Activated naive CD4-positive, alpha-beta T cell treated with anti-CD3 and anti-CD28 coated beads, Interleukin-2, amount 50 U/mL, for 72 hours (primary cell): ENCODE measurements around the gene DENND1B. TPM values are rescaled to one million over a fixed set of nuclear protein-coding genes. Genes with fewer than 3 reads are reported as not detected.
"Not testable (repeated sequence)": the region's sequence is repeated elsewhere in the genome, so short reads cannot be mapped to it uniquely, and the experiment has no call there.

Experiments used
- ATAC-seq, 2 donors: fragments of 150-1000 bp; cut with Tn5 transposase; 2 replicates each; pipeline ENCODE4 v1.10.0; 2021; ENCODE audit warnings: mild to moderate bottlenecking in 2 of 2, moderate library complexity in 2 of 2
- DNase-seq, 2 donors: peaks; one replicate each; pipeline ENCODE4 v3.0.0; 2021 to 2022; ENCODE audit warnings: low spot score in 2 of 2
- H3K27ac Mint-ChIP-seq, 2 donors: one replicate each; pipeline ENCODE4 v1.8.0; 2022; ENCODE audit warnings: mild to moderate bottlenecking in 2 of 2, mixed read lengths in 2 of 2
- H3K36me3 Mint-ChIP-seq, 2 donors: one replicate each; pipeline ENCODE4 v1.8.0; 2022; ENCODE audit warnings: mixed read lengths in 2 of 2
- H3K9me3 Mint-ChIP-seq, 2 donors: one replicate each; pipeline ENCODE4 v1.8.0; 2022; ENCODE audit warnings: mixed read lengths in 2 of 2
- total RNA-seq, 2 donors: library from RNA; stranded (reverse); gene quantifications; one replicate each; pipeline ENCODE4 v1.2.3, GENCODE V29; 2022

The DENND1B gene
- total RNA-seq, 2 donors from 2014 or later, result 9.3 to 21.3 TPM

DNA sequence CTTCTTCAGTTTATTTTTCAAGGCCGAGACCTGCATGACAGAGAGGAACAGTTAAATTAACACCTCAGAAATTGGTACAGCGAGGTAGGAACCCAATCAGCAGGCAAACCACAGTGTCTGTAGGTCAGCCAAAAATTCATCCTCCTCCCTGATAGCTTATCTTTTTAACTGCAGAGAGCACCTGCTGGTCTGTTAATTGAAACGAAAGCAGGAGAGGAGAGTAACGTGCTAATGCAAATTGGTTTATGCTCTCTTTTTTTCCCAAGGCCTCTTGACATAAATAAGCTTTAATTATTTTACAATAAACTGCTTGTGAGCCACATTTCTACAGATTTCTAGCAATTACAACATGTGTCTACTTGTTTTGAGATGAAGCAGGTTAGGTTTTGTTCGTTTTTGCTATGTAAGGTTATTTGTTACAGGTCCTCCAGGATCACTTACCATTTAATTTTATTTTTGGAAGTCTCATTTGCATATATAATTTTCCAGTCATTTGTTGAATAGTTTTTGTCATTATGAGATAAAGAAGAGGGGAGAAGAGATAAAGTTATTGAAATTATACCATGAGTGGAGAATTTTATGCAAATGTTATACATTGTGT lies 179.9 kb downstream of the DENND1B start:
- Mint-ChIP-seq H3K9me3 (no peaks in the 10 kb centered on the region), H3K27ac (peak overlapping the region in 1 of 2 donors; percentile 37), H3K36me3 (peaks cover 0 to 5% of the 10 kb centered on the region in 2 donors)
- DNase-seq (no peak), ATAC-seq (no peak)

DNA sequence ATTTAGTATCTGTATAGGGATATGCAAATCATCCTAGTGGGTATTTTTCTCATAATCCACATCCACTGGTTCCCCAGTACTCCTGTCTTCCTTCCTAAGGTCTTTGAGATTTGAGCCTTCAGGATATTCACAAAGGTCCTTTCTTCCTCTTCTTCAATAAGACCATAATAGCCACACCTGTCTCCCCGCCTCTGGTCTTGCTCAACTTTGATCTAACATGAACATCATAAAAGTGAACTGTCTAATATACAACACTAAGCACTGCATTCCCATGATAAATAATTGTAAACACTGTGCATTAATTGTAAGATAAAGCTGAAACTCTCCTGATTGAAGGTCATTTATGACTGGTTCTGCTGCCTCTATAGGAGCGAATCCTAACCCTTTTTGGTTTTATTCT lies 184.6 kb downstream of the DENND1B start:
- no peak for ATAC-seq
- Mint-ChIP-seq H3K9me3 (no peaks in the 10 kb centered on the region), H3K27ac (no peak overlapping the region), H3K36me3 (peaks cover 0 to 5% of the 10 kb centered on the region in 2 donors)
- no peak for DNase-seq

DNA sequence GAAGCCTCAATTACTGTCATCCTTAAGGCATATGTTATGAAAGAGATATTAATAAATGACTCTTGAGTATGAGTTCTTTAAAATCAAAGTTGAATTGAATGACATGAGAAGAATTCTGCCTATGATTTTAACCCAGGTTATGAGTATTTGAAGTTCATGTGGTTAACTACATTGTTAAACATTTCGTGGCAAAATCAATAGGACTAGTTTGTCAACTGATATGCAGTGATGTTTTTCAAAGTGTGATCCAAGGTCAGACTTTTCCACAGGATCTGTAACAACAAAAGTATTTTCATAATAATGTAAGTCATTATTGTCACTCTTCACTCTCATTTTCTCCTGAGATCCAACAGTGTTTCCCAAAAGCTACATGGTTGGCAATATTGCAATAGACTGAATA lies 189.5 kb downstream of the DENND1B start:
- DNase-seq, result no peak
- H3K36me3 Mint-ChIP-seq, result no peaks in the 10 kb centered on the region
- no peaks in the 10 kb centered on the region for H3K9me3 Mint-ChIP-seq
- no peak for ATAC-seq
- no peak overlapping the region for H3K27ac Mint-ChIP-seq

DNA sequence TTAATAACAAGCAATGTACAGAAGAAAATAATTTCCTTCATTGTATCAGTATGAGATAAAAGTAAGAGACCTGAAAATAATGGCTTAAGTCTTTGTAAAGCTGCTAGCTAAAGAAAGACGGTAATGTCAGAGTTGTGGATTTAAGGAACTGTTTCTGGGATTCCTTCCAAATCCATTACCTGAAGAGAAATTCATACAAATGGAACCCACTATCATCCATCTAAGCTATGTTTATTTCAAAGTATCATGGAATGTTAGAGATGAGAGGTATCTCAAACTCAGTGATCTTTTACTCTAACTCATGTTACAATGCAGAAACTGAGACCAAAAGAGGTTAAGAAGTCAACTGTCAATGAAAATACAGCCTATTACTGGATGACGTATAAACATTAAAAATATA lies 197.7 kb downstream of the DENND1B start:
- no peaks in the 10 kb centered on the region for H3K9me3 Mint-ChIP-seq
- peaks cover 25 to 30% of the 10 kb centered on the region in 2 donors for H3K36me3 Mint-ChIP-seq
- no peak overlapping the region for H3K27ac Mint-ChIP-seq
- ATAC-seq (no peak), DNase-seq (no peak)

DNA sequence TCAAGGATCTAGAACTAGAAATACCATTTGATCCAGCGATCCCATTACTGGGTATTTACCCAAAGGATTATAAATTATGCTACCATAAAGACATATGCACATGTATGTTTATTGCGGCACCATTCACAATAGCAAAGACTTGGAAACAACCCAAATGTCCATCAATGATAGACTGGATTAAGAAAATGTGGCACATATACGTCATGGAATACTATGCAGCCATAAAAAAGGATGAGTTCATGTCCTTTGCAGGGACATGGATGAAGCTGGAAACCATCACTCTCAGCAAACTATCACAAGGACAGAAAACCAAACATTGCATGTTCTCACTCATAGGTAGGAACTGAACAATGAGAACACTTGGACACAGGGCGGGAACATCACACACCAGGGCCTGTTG lies 199.7 kb downstream of the DENND1B start:
- not testable (repeated sequence) for H3K9me3 Mint-ChIP-seq, DNase-seq, ATAC-seq, H3K27ac Mint-ChIP-seq
- H3K36me3 Mint-ChIP-seq, result peaks cover 37 to 41% of the 10 kb centered on the region in 2 donors

DNA sequence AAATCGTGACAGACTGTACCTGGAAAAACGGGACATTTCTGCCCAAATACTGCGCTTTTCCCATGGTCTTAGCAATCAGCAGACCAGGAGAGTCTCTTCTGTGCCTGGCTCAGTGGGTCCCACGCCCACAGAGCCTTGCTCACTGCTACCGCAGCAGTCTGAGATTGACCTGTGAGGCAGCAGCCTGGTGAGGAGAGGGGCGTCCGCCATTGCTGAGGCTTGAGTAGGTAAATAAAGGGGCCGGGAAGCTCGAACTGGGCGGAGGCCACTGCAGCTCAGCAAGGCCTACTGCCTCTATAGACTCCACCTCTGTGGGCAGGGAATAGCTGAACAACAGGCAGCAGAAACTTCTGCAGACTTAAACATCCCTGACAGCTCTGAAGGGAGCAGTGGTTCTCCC lies 203.1 kb downstream of the DENND1B start:
- Mint-ChIP-seq H3K9me3 (peaks cover 0 to 16% of the 10 kb centered on the region in 2 donors), H3K27ac (no peak overlapping the region), H3K36me3 (peaks cover 50 to 52% of the 10 kb centered on the region in 2 donors)
- ATAC-seq (no peak), DNase-seq (no peak)

DNA sequence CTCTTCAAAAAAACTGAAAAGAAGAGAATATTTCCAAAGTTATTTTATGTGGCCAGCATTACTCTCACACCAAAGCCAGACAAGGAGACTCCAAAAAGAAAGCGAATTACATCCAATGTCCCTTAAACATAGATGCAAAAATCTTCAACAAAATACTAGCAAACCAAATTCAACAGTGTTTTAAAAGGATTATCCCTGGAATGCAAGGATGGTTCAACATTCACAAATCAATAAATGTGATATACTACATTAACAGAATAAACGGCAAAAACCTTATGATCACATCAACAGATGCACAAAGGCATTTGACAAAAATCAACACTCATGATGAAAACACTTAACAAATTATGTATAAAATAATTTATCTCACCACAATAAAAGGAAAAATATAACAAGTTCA lies 207.8 kb downstream of the DENND1B start:
- H3K36me3 Mint-ChIP-seq, result peaks cover 29 to 41% of the 10 kb centered on the region in 2 donors
- no peak overlapping the region for H3K27ac Mint-ChIP-seq
- DNase-seq, result no peak
- ATAC-seq, result no peak
- peaks cover 5 to 24% of the 10 kb centered on the region in 2 donors for H3K9me3 Mint-ChIP-seq

DNA sequence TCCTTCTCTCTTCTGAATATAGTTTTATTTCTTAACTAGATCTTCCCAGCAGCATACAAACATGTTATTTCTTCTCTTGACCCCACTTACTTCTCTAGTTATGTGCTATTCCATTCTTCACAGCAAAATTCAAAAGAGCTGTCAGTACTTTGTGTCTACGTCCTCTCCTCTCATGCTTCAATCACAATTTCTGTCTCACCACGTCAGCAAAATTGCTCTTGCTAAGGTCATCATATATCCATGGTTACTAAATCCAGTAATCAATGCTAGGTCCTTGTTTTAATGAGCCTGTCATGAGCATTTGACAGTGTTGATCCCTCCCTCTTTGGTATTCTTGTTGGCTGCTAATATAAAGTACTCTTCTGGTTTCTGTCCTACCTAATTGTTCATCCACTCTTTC lies 214.2 kb downstream of the DENND1B start:
- no peak overlapping the region for H3K27ac Mint-ChIP-seq
- H3K9me3 Mint-ChIP-seq, result no peaks in the 10 kb centered on the region
- ATAC-seq (no peak), DNase-seq (no peak)
- peaks cover 0 to 7% of the 10 kb centered on the region in 2 donors for H3K36me3 Mint-ChIP-seq

DNA sequence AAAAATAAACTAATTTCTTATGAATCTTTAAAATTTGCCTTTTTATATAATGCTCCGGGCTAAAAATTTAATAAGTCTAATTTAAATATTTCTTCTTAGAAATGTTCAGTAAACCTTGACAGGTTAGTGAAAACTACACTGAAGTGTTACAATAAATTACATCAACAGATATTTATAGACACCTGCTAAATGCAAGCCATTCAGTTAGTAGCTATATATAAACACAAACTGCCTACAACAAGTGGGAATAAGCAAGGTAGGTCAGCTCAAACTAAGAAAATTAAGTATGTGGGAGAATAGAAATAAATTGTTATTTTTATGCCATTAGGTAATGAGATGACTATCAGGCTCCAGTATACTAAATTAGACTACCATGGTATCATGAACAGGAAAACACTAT lies 215.6 kb downstream of the DENND1B start:
- Mint-ChIP-seq H3K36me3 (peaks cover 0 to 7% of the 10 kb centered on the region in 2 donors), H3K9me3 (no peaks in the 10 kb centered on the region), H3K27ac (no peak overlapping the region)
- DNase-seq, result no peak
- no peak for ATAC-seq

DNA sequence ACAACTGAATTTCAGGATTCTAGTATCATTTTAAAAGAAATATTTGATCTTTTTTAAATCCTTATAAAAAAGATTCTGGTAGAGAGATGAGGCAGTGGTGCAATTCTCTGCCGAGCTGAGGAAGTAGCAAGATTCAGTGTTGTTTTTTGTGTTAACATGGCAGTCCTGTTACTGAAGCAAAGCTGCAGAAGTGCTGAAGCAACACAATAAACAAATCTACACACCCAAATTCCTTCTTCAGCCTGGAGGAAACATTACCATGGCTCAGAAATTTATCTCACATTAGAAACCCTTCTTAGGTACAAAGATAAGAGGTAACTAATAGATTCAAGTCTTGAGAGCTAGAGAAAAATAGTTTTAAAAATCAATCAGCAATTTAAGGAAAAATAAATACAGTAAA lies 216.0 kb downstream of the DENND1B start:
- H3K9me3 Mint-ChIP-seq, result no peaks in the 10 kb centered on the region
- DNase-seq (no peak), ATAC-seq (no peak)
- no peak overlapping the region for H3K27ac Mint-ChIP-seq
- peaks cover 0 to 7% of the 10 kb centered on the region in 2 donors for H3K36me3 Mint-ChIP-seq

DNA sequence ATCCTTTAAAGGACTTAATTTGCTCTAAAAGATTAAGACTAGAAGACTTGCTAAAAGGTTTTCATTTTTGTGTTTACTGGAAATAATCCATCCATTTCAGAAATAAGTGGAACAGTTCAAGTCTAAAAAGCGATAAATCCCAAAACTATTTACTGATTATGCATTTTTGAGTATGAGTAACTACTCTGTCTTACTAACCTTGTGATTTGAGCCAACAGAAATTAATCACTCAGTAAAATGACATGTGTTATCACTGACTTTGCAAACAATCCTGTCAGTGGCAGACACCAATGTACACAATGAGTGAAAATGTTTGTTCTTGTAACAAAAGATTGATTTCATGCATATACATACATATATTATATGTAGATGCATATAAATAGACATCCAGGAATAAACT lies 218.0 kb downstream of the DENND1B start:
- H3K36me3 Mint-ChIP-seq, result no peaks in the 10 kb centered on the region
- DNase-seq (no peak), ATAC-seq (no peak)
- H3K27ac Mint-ChIP-seq, result no peak overlapping the region
- no peaks in the 10 kb centered on the region for H3K9me3 Mint-ChIP-seq

DNA sequence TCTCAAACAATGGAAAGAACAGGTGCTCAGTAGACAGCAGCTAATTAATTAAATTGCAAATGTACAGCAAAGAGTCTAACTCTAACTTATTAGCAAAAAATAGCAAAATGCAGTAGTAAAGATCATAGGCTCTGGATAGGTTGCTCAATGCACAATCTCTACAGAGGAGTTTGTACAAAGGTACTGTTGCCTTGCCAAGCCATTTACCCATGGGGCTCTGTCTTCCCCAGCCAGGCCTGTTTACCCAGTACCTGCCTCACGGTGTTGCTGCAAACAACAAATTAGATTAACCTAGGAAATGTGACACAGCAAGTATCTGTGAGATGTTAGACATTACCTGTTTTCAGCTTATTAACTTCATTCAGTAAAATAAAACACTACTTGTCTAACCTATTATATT lies 222.0 kb downstream of the DENND1B start:
- no peaks in the 10 kb centered on the region for H3K9me3 Mint-ChIP-seq
- ATAC-seq (no peak), DNase-seq (no peak)
- no peaks in the 10 kb centered on the region for H3K36me3 Mint-ChIP-seq
- no peak overlapping the region for H3K27ac Mint-ChIP-seq

DNA sequence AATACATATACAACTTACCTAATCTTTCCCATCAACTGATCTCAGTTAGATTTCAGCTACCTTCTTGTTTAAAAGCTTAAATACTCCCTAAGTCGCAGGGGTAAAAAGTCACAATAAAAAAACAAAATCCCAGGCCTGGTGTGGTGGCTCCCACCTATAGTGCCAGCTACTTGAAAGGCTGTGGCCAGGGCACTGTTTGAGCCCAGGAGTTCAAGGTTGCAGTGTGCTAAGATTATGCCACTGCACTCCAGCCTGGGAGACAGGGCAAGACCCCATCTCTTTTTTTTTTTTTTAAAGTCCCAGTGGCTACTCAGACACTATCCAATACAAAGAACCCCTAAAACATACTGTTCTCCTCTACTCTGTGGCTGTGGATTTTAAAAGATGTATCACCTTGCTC lies 228.3 kb downstream of the DENND1B start:
- Mint-ChIP-seq H3K9me3 (no peaks in the 10 kb centered on the region), H3K27ac (no peak overlapping the region), H3K36me3 (no peaks in the 10 kb centered on the region)
- ATAC-seq (no peak), DNase-seq (no peak)

DNA sequence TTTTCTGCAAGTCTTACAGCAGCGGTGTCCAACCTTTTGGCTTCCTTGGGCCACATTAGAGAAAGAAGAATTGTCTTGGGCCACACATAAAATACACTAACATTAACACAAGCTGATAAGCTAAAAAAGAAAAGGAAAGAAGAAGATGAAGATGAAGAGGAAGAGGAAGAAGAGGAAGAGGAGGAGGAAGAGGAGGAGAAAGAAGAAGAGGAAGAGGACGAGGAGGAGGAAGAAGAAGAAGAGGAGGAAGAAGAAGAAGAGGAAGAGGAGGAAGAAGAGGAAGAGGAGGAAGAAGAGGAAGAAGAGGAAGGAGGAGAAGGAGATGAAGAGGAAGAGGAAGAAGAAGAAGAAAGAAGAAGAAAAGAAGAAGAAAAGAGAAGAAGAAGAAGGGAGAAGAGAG lies 230.7 kb downstream of the DENND1B start:
- no peak overlapping the region for H3K27ac Mint-ChIP-seq
- H3K36me3 Mint-ChIP-seq, result no peaks in the 10 kb centered on the region
- no peak for ATAC-seq
- DNase-seq, result no peak
- no peaks in the 10 kb centered on the region for H3K9me3 Mint-ChIP-seq

DNA sequence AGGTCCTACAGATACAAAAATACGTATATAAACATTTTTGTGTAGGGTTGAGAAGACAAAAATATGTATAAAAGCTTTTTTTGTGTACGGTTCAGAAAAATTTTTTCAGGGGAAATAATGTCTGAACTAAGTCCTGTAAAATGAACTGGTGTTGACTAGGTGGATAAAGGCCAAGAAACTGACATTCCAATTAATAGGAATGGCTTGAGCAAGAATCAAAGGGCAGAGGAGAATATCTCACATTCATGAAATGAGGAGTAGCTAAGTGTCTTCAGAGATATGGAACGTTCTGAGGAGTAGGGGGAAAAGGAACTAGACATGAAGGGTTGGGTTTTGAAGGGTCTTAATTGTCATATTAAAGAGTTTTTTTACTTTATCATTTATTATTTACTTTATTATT lies 231.2 kb downstream of the DENND1B start:
- H3K36me3 Mint-ChIP-seq, result no peaks in the 10 kb centered on the region
- ATAC-seq (no peak), DNase-seq (no peak)
- H3K9me3 Mint-ChIP-seq, result no peaks in the 10 kb centered on the region
- no peak overlapping the region for H3K27ac Mint-ChIP-seq

DNA sequence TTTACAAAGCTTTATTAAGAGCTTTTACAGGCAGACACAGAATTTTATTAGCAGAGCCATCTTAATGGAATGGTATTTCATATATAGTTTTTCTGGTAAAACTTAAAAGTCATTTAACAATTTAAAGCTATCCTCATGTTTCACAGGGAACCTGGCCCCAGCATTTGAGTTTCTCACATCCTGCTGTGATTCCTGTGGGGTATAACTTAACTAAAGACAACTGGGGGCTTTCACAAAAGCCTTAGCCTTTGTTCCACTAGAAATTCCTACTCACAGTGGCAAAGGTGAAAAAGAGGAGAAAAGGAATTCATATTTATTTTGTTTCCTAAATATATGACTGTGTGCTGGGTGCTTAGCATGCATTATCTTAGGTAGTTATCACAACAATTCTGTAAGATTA lies 233.9 kb downstream of the DENND1B start:
- H3K27ac Mint-ChIP-seq, result no peak overlapping the region
- ATAC-seq (no peak), DNase-seq (no peak)
- no peaks in the 10 kb centered on the region for H3K36me3 Mint-ChIP-seq
- H3K9me3 Mint-ChIP-seq, result no peaks in the 10 kb centered on the region

DNA sequence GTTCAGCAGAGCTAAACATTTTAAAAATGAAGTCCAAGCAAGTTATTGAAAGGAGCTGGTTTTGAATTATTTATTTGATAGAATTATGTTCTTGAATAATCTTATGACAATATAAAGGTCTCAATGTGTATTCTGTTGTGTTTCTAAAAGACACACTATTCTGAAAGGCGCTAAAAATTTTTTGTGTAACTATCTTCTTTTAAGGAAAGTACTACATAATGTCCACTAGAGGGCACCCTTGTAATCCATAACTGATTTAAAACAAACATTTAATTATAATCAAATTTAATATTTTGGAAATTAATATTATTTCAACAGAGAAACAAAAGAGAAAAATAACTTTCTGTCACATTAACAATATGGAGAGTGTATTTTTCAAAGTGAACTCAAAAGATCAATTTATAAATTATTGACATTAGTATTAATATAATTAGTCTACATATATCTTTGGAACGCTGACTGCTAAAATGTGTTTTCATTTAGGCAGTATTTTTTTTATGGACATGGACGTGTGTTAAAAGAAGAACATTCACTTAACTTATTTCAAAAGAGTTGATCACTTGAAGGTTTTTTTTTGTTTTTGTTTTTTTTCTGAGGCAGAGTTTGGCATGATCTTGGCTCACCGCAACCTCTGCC lies 248.4 kb downstream of the DENND1B start:
- Mint-ChIP-seq H3K9me3 (no peaks in the 10 kb centered on the region), H3K27ac (no peak overlapping the region), H3K36me3 (no peaks in the 10 kb centered on the region)
- no peak for DNase-seq
- no peak for ATAC-seq

DNA sequence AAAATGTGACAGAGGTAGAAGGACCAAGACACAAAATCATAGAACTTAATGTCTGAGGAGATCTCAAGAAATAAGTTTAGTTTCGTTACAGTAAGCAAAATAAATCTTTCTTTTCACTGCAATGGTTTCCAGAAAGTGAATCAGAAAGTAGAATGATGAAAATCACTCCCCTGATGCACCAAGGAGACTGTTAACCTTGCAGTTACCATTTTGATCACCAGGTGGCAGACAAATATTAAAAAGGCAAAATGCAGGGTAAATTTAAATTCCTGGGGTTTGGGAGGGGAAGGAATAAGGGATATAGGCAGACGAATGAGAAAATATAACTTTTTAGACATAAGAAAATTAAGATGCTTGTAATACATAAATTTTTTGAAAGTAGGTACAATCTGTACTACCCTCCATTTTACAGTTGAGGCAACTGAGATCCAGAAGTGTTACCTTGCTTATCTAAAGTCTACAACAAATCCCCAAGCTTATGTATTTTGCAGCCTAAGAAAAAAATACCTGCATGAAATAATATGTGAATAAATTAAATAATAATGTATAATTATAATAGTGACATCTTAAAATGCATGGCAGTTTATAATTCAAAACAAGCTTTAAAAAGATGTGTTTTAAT lies 254.1 kb downstream of the DENND1B start:
- peak in 1 of 2 donors; percentile 55 for DNase-seq
- Mint-ChIP-seq H3K36me3 (no peaks in the 10 kb centered on the region), H3K9me3 (no peaks in the 10 kb centered on the region), H3K27ac (no peak overlapping the region)
- peak in 1 of 2 donors; percentile 51 for ATAC-seq
